ENCODE measurements around the gene PLEKHA6.
"Not testable (repeated sequence)": the region's sequence is repeated elsewhere in the genome, so short reads cannot be mapped to it uniquely, and the experiment has no call there.

- TF ChIP-seq, protein P1, sequence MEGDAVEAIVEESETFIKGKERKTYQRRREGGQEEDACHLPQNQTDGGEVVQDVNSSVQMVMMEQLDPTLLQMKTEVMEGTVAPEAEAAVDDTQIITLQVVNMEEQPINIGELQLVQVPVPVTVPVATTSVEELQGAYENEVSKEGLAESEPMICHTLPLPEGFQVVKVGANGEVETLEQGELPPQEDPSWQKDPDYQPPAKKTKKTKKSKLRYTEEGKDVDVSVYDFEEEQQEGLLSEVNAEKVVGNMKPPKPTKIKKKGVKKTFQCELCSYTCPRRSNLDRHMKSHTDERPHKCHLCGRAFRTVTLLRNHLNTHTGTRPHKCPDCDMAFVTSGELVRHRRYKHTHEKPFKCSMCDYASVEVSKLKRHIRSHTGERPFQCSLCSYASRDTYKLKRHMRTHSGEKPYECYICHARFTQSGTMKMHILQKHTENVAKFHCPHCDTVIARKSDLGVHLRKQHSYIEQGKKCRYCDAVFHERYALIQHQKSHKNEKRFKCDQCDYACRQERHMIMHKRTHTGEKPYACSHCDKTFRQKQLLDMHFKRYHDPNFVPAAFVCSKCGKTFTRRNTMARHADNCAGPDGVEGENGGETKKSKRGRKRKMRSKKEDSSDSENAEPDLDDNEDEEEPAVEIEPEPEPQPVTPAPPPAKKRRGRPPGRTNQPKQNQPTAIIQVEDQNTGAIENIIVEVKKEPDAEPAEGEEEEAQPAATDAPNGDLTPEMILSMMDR (IDR thresholded peaks at IDR 0.05), result not testable (repeated sequence)
- TF ChIP-seq POLR2AphosphoS5 (IDR thresholded peaks at IDR 0.05; ENCODE audit: low read depth, low read length); TCF7L2 (IDR thresholded peaks at IDR 0.05; ENCODE audit: low read depth, low read length); REST (IDR thresholded peaks at IDR 0.05; ENCODE audit: insufficient read depth in 1 of 2, low read depth in 2 of 2, low read length in 1 of 2): not testable (repeated sequence)
Observed at GRCh38 chr1:204239401-204239800, 120.3 kb downstream of the PLEKHA6 start.

All from Panc1 (cell line).